Placental pericyte (primary cell): ENCODE data around the gene GINS1. TPM values are rescaled to one million over a fixed set of nuclear protein-coding genes. Genes with fewer than 3 reads are reported as not detected.

Experiments used
- total RNA-seq: library from RNA; depleted of rRNA; stranded (reverse); fragments of >200 nt; gene quantifications from 2 replicates; pipeline ENCODE4 v1.2.3, GENCODE V29; 2012

The GINS1 gene
- total RNA-seq, result 1.5 and 24.5 TPM in 2 replicates

DNA sequence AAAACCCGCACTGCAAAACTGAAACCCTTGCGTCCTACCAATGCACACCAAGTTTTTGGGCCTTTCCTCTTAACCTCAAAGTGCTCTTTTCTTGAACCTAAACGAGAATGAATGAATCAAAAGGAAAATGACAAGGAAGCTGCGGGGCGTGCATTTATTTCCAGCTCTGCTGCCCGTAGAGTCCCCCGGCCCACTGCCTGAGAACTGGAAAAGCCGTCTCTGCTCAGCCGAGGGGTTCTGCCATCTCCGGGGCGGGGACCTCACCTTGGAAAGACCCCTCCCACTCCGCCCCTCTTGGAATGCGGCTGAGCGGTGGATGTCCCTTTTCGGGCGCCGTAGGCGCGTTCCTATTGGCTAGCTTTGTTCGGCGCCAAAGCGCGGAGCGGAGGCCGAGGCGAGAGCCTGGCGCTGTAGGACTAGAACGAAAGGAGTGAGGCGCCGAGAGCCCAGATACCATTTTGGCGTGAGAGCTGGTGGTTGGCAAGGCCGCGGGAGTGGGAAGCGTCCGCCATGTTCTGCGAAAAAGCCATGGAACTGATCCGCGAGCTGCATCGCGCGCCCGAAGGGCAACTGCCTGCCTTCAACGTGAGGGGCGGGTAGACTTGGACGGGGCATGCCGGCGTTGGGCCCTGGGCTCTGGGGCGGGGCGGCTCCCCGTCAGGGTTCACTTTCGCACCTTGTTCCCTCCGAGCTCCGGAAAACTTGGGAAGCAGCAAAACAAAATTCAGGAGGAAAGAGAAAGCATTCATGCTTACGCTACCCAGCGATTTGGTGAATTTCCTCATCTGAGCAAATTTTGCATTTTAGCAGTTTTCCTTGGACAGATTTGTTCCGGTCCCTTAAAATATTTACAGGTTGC, at the start of gene GINS1:
Gene GINS1 (plus strand): TSS at position 363 of the 859 bp plus-strand sequence. CDS start 148 bp downstream, at position 511.

DNA sequence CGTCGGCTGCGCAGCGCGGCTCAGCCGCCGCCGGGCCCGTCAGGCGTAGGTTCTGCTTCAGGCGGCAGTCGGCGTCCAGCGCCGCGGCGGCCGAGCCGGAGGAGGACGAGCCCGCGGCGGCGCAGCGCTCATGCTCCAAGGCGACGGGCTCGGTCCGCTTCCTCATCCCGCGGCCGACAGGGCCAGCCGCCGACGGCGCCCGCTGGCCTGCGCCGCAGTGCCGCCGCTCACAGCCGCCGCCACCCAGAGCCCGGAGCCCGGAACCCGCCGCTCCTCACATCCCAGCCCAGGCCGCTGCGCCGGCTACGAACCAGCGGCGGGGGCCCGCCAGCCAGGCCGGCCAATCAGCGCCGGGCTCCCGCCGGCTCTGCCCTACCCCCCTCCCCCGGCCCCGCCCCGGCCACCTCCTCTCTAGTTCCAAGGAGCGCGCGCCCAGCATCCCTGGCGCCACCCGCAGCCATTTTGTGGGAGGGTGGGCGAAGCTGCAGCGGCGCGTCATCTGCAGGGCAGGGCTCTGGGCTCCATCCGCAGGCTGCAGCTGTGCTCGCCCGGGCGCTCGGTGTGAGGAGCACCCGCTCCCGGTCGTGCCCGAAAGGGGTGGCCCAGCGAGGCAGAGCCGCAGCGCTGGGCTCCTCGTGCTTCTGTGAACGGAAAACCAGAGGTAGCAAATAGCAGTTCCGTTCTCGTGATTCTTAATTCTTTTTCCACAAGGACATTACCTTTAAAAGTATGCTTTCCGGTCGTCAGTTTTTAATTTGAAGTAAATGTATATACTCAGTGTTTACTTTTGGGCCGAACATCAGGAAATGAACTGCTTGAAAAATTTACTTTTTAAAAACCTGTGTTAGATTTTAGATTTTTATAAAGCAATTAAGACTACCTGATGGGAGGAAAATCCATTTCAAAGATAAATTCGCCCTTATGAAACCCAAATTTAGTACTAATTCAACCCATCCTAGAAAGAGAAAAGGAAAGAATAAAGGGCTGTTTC, 16.6 kb upstream of the GINS1 start, which contains the start of gene ABHD12:
Gene ABHD12 (minus strand): TSS at position 298 of the 991 bp plus-strand sequence. CDS start 132 bp downstream, at position 166.

Other genes starting within 250 kb of the GINS1 start
- gene ENTPD6, start 212.0 kb upstream of the GINS1 start, total RNA-seq, result 58.9 and 68.7 TPM in 2 replicates
- 172 and 182 TPM in 2 replicates for gene PYGB, start 159.6 kb upstream of the GINS1 start, total RNA-seq
- gene ABHD12, start 16.8 kb upstream of the GINS1 start, total RNA-seq, result 32.8 and 47.2 TPM in 2 replicates
- gene NINL, start 177.9 kb downstream of the GINS1 start, total RNA-seq, result 7.2 and 13.3 TPM in 2 replicates
- gene NANP, start 216.3 kb downstream of the GINS1 start, total RNA-seq, result 6.3 and 11.3 TPM in 2 replicates